CD4-positive, alpha-beta T cell treated with Interleukin-15 for 1 hour (primary cell): Measurements from ENCODE around the gene PRKAB1.

Source experiments
- DNase-seq: peaks from one replicate; pipeline ENCODE4 v3.0.0-alpha.2; 2020

PRKAB1 gene

DNA sequence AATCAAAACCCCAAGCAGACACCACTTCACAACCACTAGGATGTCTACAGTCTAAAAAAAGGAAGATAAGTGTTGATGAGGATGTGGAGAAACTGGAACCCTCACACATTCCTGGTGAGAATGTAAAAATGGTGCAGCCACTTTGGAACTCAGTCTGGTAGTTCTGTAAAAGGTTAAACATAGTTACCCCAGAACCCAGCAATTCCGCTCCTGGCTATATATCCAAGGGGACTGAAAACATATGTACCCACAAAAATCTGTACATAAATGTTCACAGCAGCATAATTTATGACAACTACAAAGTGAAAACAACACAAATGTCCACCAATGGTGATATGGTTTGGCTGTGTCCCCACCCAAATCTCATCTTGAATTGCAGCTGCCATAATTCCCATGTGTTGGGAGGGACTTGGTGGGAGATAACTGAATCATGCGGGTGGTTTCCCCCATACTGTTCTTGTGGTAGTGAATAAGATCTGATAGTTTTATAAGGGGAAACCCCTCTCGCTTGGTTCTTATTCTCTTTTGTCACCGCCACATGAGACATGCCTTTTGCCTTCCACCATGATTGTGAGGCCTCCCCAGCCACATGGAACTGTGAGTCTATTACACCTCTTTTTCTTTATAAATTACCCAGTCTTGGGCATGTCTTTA lies 46.8 kb downstream of the PRKAB1 start:
- no peak for DNase-seq

DNA sequence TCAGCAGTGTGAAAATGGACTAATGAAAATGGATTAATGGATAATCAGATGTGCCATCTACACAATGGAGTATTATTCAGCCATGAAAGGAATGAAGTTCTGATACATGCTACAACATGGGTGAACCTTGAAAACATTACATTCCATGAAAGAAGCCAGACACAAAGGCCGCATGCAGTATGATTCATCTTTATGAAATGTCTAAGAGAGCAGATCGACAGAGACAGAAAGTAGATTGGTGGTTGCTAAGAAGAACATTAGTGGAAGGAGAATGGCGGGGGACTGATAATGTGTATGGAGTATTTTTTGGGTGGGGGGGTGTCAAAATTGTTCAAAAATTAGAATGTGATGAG lies 47.3 kb downstream of the PRKAB1 start:
- no peak for DNase-seq

DNA sequence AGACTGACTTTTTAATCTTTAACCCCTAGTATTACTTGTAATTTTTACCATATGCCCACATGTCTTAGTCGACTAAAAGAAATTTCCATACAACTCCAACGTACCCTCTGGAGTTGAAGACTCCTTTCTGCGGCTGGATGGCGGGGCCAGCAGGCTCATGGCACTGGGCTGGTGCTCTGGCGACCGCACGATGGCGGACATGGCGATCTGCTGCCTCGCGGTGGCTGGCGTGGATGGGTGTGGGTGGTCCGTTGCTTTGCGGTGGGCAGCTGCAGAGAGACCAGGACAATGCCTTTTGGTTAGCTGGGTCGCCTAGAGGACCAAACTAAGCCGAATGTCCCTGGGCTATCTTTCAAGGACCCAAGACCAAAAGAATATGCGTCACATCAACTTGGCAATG lies 50.2 kb downstream of the PRKAB1 start:
- DNase-seq: no peak

DNA sequence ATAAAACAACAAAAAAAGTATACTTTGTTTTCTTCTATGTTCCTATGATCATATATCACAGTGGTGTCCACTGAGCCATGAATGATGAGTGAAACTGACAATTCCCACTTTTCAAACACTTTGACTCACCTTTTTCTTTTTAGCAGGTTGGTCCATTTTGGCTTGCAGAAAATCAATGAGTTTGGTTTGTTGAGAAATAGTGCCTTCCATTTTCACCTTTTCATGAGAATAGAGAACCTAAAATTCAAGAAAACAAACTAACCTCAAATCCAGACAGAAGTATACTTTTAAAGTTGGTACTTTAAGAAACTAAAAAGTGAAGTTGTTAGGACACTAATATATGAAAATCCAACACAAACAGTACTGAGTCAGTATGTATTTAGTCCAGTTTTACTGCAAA lies 52.4 kb downstream of the PRKAB1 start:
- no peak for DNase-seq

DNA sequence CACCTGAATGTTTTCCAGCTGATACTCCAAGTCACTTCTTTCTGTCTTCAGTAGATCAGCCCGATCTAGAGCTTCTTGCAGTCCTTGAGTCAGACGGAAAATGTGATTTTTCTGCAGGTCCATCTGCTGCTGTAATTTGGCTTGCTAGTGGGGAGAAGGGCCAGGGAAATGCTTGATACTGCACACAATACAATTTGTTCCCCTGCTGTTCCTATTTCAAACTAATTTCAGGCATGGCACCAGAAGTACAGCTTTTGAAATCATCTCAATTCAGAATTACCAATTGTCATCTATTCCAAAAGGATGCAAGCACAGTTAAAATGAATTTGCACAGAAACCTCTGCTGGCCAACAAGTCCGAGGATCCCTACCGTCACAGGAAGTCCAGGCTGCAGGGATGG lies 53.4 kb downstream of the PRKAB1 start:
- no peak for DNase-seq

DNA sequence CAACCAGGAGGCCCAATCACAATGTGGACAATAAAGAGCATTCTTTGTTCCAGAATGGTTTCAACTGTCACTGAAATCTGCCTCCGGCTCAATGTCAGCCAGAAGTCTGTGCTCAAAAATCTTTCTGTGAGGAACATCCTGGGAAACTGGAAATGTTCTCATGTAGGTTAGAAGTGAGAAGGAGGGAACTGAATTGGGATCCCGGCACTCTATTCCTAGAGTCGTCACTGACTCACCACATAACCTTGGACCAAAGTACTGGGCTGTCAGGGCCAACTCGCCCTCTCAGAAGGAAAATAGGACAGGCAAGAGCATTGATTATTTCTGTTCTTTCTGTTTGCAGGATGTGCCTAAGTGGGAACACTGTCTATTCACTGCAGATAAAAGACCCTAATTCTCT lies 57.6 kb downstream of the PRKAB1 start:
- no peak for DNase-seq

DNA sequence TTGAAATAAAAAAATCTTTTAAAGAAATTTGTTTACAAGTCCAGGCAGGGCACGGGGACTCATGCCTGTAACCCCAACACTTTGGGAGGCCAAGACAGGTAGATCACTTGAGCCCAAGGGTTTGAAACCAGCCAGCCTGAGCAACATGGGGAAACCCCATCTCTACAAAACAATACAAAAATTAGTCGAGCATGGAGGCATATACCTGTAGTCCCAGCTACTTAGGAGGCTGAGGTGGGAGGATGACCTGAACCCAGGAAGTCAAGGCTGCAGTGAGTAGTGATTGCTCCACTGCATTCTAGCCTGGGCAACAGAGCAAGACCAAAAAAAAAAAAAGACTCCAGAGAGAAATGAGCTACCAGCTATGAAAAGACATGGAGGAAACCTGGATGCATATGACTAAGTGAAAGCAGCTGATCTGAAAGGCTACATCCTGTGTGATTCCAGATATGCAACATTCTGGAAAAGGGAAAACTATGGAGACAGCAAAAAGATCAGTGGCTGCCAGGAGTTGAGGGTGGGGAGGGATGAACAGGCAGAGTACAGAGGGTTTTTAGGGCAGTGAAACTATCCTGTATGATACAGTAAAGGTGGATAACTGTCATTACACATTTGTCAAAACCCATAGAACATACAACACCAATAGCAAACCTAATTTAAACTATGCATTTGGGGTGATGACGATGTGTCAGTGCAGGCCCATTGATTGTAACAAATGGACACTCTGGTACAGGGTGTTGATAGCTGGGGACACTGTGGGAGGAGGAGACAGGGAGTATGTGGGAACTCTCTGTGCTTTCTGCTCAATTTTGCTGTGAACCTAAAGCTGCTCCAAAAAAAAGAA lies 59.9 kb downstream of the PRKAB1 start:
- DNase-seq: no peak

DNA sequence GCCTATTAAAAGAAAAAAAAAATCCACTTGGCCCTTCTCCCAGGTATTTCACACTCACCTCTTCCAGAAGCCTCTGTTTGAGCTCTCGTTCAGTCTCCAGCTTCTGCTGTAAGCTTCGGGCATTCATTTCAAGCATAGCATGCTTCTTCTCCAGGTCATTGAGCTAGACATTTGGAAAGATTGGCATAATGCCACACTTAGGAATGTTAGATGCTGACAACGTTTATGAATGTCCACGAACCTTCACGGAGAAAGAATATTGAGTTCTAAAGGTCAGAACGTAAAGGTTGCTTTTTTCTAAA lies 60.5 kb downstream of the PRKAB1 start:
- DNase-seq: no peak

DNA sequence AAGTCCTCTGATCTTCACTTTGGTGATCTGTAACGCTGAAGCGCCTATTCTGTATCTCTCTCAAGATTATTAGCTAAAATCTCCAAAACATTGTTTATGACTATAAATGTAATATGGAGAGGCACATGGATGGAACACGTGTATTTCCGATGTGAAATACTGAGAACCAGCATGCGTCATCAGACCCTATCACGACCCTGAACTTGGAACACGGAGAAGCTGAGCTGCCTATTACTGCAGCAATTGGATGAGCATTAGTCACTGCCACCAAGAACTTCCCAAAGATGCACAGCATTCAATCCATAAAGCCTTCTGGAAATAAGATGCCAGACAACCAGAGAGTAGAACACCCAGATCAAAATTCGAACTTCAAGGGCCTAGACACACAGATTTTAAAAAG lies 61.9 kb downstream of the PRKAB1 start:
- no peak for DNase-seq

DNA sequence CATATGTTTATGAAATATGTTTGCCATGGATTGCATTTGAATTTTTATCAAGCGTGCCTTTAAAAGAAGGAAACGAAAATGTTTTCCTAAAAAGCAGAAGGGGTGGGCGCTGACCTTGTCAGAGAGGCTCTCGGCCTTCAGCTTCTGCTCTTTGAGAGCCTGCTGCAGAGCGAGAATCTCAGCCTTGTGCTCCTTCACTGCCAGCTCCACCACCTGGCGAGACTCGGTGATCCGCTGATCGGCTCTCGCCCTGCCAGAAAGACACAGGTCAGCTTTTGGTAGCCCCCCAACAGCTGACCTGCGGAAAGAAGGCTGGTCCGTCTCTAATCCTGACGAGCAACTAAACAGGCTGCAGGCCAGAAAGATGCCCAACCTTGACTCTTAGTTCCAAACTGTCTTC lies 62.4 kb downstream of the PRKAB1 start:
- DNase-seq: no peak
